Naive B cell (primary cell): Measurements from ENCODE around the gene TRAK1. TPM values are rescaled to one million over a fixed set of nuclear protein-coding genes. Genes with fewer than 3 reads are reported as not detected.

ENCODE experiments used
- ATAC-seq, 2 donors: fragments of 150-1000 bp; cut with Tn5 transposase; 2 replicates each; pipeline ENCODE4 v1.10.0; 2021; ENCODE audit warnings: low read depth in 2 of 2, mild to moderate bottlenecking in 2 of 2, moderate library complexity in 2 of 2
- DNase-seq: peaks from one replicate; pipeline ENCODE4 v3.0.0; 2022
- H3K27ac Mint-ChIP-seq, 6 donors: one replicate each; pipeline ENCODE4 v1.8.0; 2020 to 2022; ENCODE audit warnings: mild to moderate bottlenecking in 6 of 6, mixed read lengths in 6 of 6, moderate library complexity in 5 of 6, inconsistent platforms in 2 of 6
- H3K27me3 Mint-ChIP-seq, 3 donors: one replicate each; pipeline ENCODE4 v1.8.0; 2021 to 2022; ENCODE audit warnings: mixed read lengths in 3 of 3, mild to moderate bottlenecking in 1 of 3
- H3K36me3 Mint-ChIP-seq, 2 donors: one replicate each; pipeline ENCODE4 v1.8.0; 2020 to 2022; ENCODE audit warnings: mixed read lengths in 2 of 2, inconsistent platforms in 1 of 2, mild to moderate bottlenecking in 1 of 2
- H3K4me1 Mint-ChIP-seq, 3 donors: one replicate each; pipeline ENCODE4 v1.8.0; 2020 to 2022; ENCODE audit warnings: mixed read lengths in 3 of 3, inconsistent platforms in 1 of 3, mild to moderate bottlenecking in 1 of 3, moderate library complexity in 1 of 3
- H3K4me3 Mint-ChIP-seq, 8 donors: one replicate each; pipeline ENCODE4 v1.8.0; 2020 to 2022; ENCODE audit warnings: mild to moderate bottlenecking in 8 of 8, mixed read lengths in 8 of 8, moderate library complexity in 8 of 8, inconsistent platforms in 2 of 8
- H3K9me3 Mint-ChIP-seq, 7 donors: one replicate each; pipeline ENCODE4 v1.8.0; 2020 to 2022; ENCODE audit warnings: mixed read lengths in 7 of 7, mild to moderate bottlenecking in 5 of 7, inconsistent platforms in 2 of 7, moderate library complexity in 1 of 7
- polyA plus RNA-seq, 6 donors: library from polyadenylated mRNA; unstranded; fragments of 300-500 nt; fragmentation: Illumina TruSeq; gene quantifications; one replicate each; pipeline ENCODE4 v1.2.3, GENCODE V29; 2021; ENCODE audit warnings: low read depth in 6 of 6

TRAK1 gene
- polyA plus RNA-seq, 6 donors from 2014 or later = 20.5 to 54.1 (median 28.4) TPM

- peak overlapping the region; percentile 70 to 100 (median 90) for H3K27ac Mint-ChIP-seq
- H3K27me3 Mint-ChIP-seq = no peaks in the 10 kb centered on the region
- H3K36me3 Mint-ChIP-seq = peaks cover 8 to 9% of the 10 kb centered on the region in 2 donors
- peak overlapping the region in 2 of 8 donors; percentile 12 for H3K4me3 Mint-ChIP-seq
- ATAC-seq (no peak), DNase-seq (no peak)
- H3K4me1 Mint-ChIP-seq = peaks cover 69 to 86% (median 81%) of the 10 kb centered on the region in 3 donors
- no peaks in the 10 kb centered on the region for H3K9me3 Mint-ChIP-seq
Measured at GRCh38 chr3:42055291-42055690, 35.9 kb upstream of the TRAK1 start.

- no peaks in the 10 kb centered on the region for H3K27me3 Mint-ChIP-seq
- peak overlapping the region; percentile 96 to 100 (median 97) for H3K27ac Mint-ChIP-seq
- no peaks in the 10 kb centered on the region for H3K9me3 Mint-ChIP-seq
- H3K36me3 Mint-ChIP-seq = peaks cover 8 to 9% of the 10 kb centered on the region in 2 donors
- ATAC-seq = no peak
- peaks cover 69 to 89% (median 83%) of the 10 kb centered on the region in 3 donors for H3K4me1 Mint-ChIP-seq
- H3K4me3 Mint-ChIP-seq = peak overlapping the region in 6 of 8 donors; percentile 11 to 86 (median 79)
- no peak for DNase-seq
Measured at GRCh38 chr3:42056840-42057239, 34.3 kb upstream of the TRAK1 start.

- Mint-ChIP-seq H3K27ac (peak overlapping the region; percentile 96 to 100 (median 97)), H3K36me3 (peaks cover 8 to 9% of the 10 kb centered on the region in 2 donors), H3K9me3 (no peaks in the 10 kb centered on the region), H3K4me3 (peak overlapping the region; percentile 42 to 86 (median 78)), H3K27me3 (no peaks in the 10 kb centered on the region), H3K4me1 (peaks cover 70 to 89% (median 83%) of the 10 kb centered on the region in 3 donors)
- DNase-seq (peak; percentile 61), ATAC-seq (peak; percentile 77 to 81)
Measured at GRCh38 chr3:42057561-42058211, 33.5 kb upstream of the TRAK1 start.

DNA sequence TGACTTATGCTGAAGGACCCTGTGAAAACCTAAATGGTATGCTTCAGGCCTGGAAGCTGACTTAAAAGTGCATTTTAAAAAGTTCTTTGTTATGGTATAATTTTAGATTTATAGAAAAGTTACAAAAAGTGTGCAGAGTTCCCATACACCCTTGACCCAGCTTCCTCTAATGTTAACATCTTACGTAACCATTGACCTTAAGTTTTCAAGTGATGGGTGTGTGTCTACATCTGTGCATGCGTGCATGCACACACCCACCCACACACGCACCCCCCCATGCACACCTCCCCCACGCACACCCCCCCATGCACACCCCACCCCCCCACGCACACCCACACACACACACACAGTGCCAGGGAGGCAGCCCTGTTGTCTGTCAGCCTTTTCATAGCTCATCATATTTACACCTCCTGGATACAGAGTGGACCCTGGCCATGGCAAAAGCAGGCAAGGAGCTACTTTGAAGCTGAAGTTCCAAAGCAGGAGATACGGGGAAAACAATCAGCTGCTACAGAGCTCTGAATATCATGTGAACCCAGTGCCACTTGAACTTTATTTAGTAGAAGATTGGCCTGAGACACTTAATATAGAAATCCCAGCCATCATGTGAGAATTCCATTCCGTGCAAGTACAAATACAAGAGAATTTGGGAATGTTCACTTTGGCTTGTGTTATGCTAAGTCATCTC is 30.0 kb upstream of the TRAK1 start:
- Mint-ChIP-seq H3K27ac (peak overlapping the region; percentile 86 to 100 (median 93)), H3K4me3 (peak overlapping the region; percentile 5 to 79 (median 54))
- ATAC-seq = peak; percentile 41 to 48

DNA sequence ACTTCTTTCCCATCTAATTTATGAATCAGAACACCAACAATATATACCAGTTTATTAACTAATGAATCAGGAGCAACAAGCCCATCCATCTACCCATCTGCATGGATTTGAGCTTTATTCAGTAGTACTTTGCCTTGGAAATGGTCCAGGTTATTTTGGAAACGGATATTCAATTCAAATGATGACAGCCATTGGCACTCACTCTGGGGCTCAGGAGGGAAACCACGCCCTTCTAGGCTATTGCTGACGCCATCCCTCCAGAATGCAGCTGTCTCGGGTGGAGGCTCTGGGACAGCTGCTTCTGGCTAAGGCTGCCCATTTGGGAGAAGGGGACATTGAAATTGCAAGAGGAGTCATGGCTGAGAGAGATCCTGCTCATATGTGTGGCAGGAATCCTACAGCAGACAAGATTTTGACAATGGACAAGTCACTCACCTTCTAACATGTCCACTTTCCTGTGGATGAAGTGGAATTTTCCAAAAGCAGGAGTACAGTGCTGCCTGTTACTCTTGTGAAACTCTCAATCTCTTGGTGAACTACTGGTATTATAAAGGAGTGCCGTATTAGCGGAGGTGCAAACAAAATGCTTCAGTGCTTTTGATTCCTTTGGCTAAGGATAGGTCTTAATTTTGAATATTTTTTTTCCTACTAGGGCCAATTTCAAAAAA is 29.3 kb upstream of the TRAK1 start:
- peaks cover 69 to 93% (median 85%) of the 10 kb centered on the region in 3 donors for H3K4me1 Mint-ChIP-seq
- peak overlapping the region; percentile 8 to 79 (median 52) for H3K4me3 Mint-ChIP-seq
- H3K9me3 Mint-ChIP-seq = no peaks in the 10 kb centered on the region
- no peaks in the 10 kb centered on the region for H3K36me3 Mint-ChIP-seq
- DNase-seq (no peak), ATAC-seq (no peak)
- H3K27ac Mint-ChIP-seq = peak overlapping the region; percentile 86 to 100 (median 93)
- H3K27me3 Mint-ChIP-seq = no peaks in the 10 kb centered on the region

More for the DNA sequence above, 30.0 kb upstream of the TRAK1 start:
- no peaks in the 10 kb centered on the region for H3K27me3 Mint-ChIP-seq
- H3K9me3 Mint-ChIP-seq = no peaks in the 10 kb centered on the region
- peaks cover 63 to 89% (median 80%) of the 10 kb centered on the region in 3 donors for H3K4me1 Mint-ChIP-seq
- DNase-seq = peak; percentile 29
- H3K36me3 Mint-ChIP-seq = no peaks in the 10 kb centered on the region

- H3K36me3 Mint-ChIP-seq = no peaks in the 10 kb centered on the region
- no peaks in the 10 kb centered on the region for H3K27me3 Mint-ChIP-seq
- no peaks in the 10 kb centered on the region for H3K9me3 Mint-ChIP-seq
- peaks cover 66 to 93% (median 85%) of the 10 kb centered on the region in 3 donors for H3K4me1 Mint-ChIP-seq
- peak overlapping the region in 7 of 8 donors; percentile 15 to 72 (median 44) for H3K4me3 Mint-ChIP-seq
- no peak for ATAC-seq
- DNase-seq = no peak
- peak overlapping the region; percentile 44 to 100 (median 89) for H3K27ac Mint-ChIP-seq
Measured at GRCh38 chr3:42062464-42062863, 28.7 kb upstream of the TRAK1 start.

GRCh38 chr3:42063888-42064287 is 27.3 kb upstream of the TRAK1 start:
- H3K4me1 Mint-ChIP-seq = peaks cover 67 to 93% (median 85%) of the 10 kb centered on the region in 3 donors
- H3K27me3 Mint-ChIP-seq = no peaks in the 10 kb centered on the region
- peak overlapping the region; percentile 92 to 100 (median 98) for H3K27ac Mint-ChIP-seq
- DNase-seq = no peak
- H3K9me3 Mint-ChIP-seq = no peaks in the 10 kb centered on the region
- peak overlapping the region in 4 of 8 donors; percentile 1 to 61 (median 10) for H3K4me3 Mint-ChIP-seq
- ATAC-seq = no peak
- H3K36me3 Mint-ChIP-seq = no peaks in the 10 kb centered on the region

GRCh38 chr3:42066516-42067181 is 24.5 kb upstream of the TRAK1 start:
- Mint-ChIP-seq H3K4me3 (peak overlapping the region; percentile 66 to 91 (median 82)), H3K4me1 (peaks cover 58 to 92% (median 79%) of the 10 kb centered on the region in 3 donors), H3K36me3 (no peaks in the 10 kb centered on the region), H3K9me3 (no peaks in the 10 kb centered on the region), H3K27ac (peak overlapping the region; percentile 99 to 100 (median 100)), H3K27me3 (no peaks in the 10 kb centered on the region)
- DNase-seq (peak; percentile 79), ATAC-seq (peak; percentile 60 to 69)

GRCh38 chr3:42067326-42067725 is 23.8 kb upstream of the TRAK1 start:
- DNase-seq (peak; percentile 87), ATAC-seq (peak; percentile 74 to 75)
- H3K4me3 Mint-ChIP-seq = peak overlapping the region; percentile 66 to 91 (median 82)
- no peaks in the 10 kb centered on the region for H3K9me3 Mint-ChIP-seq
- H3K27ac Mint-ChIP-seq = peak overlapping the region; percentile 99 to 100 (median 100)
- H3K36me3 Mint-ChIP-seq = no peaks in the 10 kb centered on the region
- H3K27me3 Mint-ChIP-seq = no peaks in the 10 kb centered on the region
- peaks cover 57 to 92% (median 79%) of the 10 kb centered on the region in 3 donors for H3K4me1 Mint-ChIP-seq

- DNase-seq (no peak), ATAC-seq (no peak)
- H3K27me3 Mint-ChIP-seq = no peaks in the 10 kb centered on the region
- H3K9me3 Mint-ChIP-seq = no peaks in the 10 kb centered on the region
- no peaks in the 10 kb centered on the region for H3K36me3 Mint-ChIP-seq
- H3K4me1 Mint-ChIP-seq = peaks cover 58 to 92% (median 82%) of the 10 kb centered on the region in 3 donors
- peak overlapping the region; percentile 99 to 100 (median 100) for H3K27ac Mint-ChIP-seq
- H3K4me3 Mint-ChIP-seq = peak overlapping the region; percentile 66 to 91 (median 82)
Measured at GRCh38 chr3:42068303-42069088, 22.7 kb upstream of the TRAK1 start.

DNA sequence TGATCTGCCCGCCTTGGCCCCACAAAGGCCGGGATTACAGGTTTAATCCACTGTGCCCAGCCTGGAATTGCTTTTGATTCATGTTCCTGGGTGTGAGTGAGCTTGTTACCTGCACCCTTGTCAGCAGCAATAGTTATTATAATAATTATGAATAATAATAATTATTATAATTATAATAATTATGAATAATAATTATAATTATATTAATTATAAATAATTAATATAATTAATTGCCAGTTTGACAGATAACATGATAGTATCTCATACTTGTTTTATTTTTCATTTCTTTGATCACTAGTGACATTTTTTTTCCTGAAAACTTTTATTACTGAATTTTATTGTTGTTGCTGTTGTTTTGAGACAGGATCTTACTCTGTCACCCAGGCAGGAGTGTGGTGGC is 21.1 kb upstream of the TRAK1 start:
- H3K4me3 Mint-ChIP-seq = peak overlapping the region in 1 of 8 donors; percentile 41
- no peaks in the 10 kb centered on the region for H3K9me3 Mint-ChIP-seq
- H3K27me3 Mint-ChIP-seq = no peaks in the 10 kb centered on the region
- peaks cover 69 to 91% (median 85%) of the 10 kb centered on the region in 3 donors for H3K4me1 Mint-ChIP-seq
- ATAC-seq = no peak
- H3K36me3 Mint-ChIP-seq = no peaks in the 10 kb centered on the region
- H3K27ac Mint-ChIP-seq = peak overlapping the region in 5 of 6 donors; percentile 68 to 100 (median 90)
- no peak for DNase-seq

GRCh38 chr3:42070524-42070923 is 20.6 kb upstream of the TRAK1 start:
- Mint-ChIP-seq H3K4me1 (peaks cover 69 to 95% (median 85%) of the 10 kb centered on the region in 3 donors), H3K9me3 (no peaks in the 10 kb centered on the region), H3K36me3 (no peaks in the 10 kb centered on the region), H3K27me3 (no peaks in the 10 kb centered on the region), H3K4me3 (peak overlapping the region in 4 of 8 donors; percentile 41 to 92 (median 82)), H3K27ac (peak overlapping the region; percentile 68 to 91 (median 90))
- DNase-seq (no peak), ATAC-seq (no peak)
